Suppressor macrophage (primary cell): ENCODE results near the gene KRT82.
"Not testable (repeated sequence)": the region's sequence is repeated elsewhere in the genome, so short reads cannot be mapped to it uniquely, and the experiment has no call there.

ENCODE experiments used
- DNase-seq, 4 experiments: peaks; one replicate each; pipeline ENCODE4 v3.0.0-alpha.2; 2020 to 2022

Gene KRT82

GRCh38 chr12:52359621-52360061 is 46.5 kb downstream of the KRT82 start:
- peak in 3 of 4 experiments; percentile 8 to 20 (median 20) for DNase-seq

DNA sequence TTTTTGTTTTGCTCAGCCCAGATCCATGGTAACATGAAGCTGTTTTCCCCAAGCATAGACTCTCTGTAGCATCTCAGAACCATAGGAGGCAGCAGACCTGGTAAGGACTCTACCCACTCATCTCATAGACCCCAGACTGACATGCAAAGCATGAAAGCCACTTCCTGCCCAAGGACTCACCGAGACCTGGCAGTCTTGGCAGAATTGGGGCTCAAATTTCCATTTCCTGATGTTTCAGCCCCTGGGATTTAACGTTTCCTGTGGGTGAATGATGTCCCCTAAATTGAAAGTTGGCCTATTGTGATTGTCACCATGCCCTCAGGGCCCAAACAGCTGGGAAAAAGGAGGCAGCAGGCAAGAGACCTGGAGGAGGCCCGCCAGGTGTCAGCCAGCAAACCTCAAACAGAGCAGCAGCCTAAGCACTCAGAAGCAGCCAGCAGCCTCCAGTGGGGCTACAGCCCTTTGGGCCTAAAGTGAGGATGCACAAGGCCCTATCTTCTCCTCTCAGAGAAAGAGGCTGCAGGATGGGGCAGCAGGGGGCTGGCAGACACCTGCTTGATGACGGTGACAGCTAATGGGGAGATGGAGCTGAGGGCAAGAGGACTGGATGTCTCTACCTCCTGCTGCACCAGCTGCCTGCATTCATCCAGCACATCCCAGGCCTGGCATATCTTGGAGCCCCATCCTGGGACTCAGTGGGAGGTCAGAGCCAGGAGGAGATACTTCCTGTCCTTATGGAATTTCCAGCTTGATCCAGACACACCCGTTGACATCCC is 47.4 kb downstream of the KRT82 start:
- no peak for DNase-seq

DNA sequence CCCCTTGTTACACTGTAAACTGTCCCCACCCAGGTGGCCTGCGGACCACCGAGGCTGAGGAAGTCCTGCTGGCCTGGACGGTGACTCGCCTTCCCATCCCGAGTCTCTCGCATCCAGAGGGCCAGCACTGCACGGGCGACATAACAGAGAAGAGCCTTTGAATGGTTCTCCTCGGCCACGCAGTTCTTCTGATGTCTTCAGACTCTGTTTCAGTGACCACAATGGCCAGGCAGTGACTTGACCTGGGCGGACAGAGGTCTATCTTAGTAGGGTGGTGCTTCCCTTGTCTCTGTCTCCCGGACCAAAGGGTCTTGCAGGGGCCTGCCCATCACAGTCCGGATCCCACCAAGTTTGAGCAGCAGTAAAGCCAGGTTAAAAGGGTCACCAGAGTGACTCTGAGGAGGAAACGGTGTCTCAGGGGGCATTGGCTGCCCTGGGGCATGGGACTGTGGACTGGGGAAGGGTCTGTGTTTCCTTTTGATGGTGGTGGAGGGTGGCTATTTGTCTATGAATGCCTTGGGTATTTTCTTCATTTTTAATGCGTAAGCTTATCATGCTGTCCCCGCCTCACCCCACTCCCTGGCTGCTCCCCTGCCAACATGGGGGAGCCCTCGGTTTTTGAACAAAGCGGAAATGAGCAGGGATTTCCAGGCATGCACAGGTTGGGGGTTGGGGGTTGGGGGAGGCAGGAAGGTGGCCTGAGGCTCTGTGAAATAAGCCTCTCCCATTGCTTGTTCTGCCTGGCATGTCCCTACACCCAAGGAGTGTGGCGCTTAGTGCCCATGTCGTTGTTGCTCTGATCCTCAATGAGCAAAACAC is 49.2 kb downstream of the KRT82 start:
- DNase-seq = no peak

DNA sequence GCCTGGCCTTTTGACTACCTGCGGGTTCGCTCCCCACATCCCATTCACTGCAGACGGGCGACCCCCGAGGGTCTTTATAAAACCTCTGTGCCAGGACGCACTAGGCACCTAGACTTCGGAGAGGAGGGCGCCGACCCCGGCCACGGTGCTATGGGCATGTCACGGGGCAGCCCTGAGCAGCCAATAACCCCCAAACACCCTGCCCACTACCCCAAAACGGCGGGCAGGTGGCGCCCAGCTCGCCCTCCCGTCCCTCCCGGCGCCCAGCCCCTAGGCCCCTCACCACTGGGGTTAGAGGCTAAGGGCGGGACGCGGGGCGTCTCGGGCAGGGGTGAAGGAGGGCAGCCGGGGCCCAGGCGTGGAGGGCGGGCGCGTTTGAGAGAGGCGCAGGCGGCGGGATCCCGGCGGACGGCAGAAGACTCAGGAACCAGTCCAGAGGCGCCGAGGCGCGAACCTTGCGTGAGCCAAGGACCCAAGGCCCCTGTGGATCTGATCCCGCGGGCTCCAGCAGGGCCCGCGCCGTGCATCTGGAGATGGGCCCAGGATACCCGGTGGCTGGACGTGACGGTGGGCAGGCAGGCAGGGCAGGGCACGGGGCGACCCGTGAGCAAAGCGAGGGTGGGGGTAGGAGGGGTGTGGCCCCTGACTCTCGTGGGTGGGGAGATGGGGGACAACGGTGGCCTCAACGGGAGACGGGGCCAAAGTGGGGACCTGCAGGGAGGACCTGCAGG is 49.9 kb downstream of the KRT82 start:
- DNase-seq = no peak

- DNase-seq = no peak
Measured at GRCh38 chr12:52355176-52355575, 51.0 kb downstream of the KRT82 start.

- no peak for DNase-seq
Measured at GRCh38 chr12:52354200-52354599, 51.9 kb downstream of the KRT82 start.

- no peak for DNase-seq
Measured at GRCh38 chr12:52353766-52354165, 52.4 kb downstream of the KRT82 start.

GRCh38 chr12:52352951-52353350 is 53.2 kb downstream of the KRT82 start:
- peak in 1 of 4 experiments; percentile 13 for DNase-seq

- no peak for DNase-seq
Measured at GRCh38 chr12:52351196-52352059, 54.7 kb downstream of the KRT82 start.

GRCh38 chr12:52350786-52351185 is 55.3 kb downstream of the KRT82 start:
- DNase-seq = no peak

- no peak for DNase-seq
Measured at GRCh38 chr12:52350021-52350620, 56.0 kb downstream of the KRT82 start.

- DNase-seq = peak in 1 of 4 experiments; percentile 21
Measured at GRCh38 chr12:52349196-52349595, 56.9 kb downstream of the KRT82 start.

DNA sequence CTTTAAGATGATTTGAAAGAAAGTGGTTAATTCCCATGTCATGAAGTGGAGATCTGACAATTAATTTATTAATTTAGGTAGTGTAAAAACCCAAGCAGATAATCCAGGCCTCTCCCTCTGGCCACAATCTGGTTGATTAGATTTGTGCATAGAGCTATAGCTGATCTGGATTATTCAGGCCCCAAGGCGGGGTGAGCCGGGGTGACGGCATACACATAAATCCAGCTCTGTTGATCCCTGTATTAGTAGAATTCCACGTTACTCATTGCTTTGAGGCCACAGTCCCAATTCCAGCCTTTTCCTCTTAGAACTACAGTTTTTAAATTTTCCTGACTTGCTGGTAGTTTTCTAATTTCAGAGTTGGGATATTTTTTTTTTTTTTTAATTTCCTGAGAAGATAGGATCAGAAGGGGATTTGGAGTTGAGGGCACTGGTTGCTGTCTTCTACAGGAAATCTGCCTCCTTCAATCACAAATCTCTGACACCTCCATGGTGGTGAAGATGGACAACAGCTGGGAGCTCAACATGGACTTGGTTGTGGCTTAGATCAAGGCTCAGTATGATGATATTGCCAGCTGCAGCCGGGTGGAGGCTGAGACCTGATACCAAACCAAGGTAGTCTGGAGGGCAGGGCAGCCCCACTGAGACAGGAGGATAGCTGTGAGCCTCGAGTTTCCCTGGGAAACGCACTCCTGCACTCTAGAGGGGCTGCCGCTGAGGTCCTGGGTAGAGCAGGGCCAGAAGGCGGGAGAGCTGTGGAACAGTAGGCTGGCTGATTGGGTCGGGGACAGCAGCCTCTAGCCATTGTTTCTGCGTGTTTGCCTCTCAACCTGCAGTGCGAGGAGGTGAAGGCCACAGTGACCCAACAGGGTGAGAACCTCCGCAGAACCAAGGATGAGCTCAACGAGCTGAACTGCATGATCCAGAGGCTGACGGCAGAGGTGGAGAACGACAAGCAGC is 58.3 kb downstream of the KRT82 start:
- DNase-seq = no peak

- no peak for DNase-seq
Measured at GRCh38 chr12:52347016-52347415, 59.1 kb downstream of the KRT82 start.

GRCh38 chr12:52346593-52346992 is 59.5 kb downstream of the KRT82 start:
- DNase-seq = peak; percentile 55 to 72 (median 67)

- DNase-seq = not testable (repeated sequence)
Measured at GRCh38 chr12:52345041-52345440, 61.1 kb downstream of the KRT82 start.

DNA sequence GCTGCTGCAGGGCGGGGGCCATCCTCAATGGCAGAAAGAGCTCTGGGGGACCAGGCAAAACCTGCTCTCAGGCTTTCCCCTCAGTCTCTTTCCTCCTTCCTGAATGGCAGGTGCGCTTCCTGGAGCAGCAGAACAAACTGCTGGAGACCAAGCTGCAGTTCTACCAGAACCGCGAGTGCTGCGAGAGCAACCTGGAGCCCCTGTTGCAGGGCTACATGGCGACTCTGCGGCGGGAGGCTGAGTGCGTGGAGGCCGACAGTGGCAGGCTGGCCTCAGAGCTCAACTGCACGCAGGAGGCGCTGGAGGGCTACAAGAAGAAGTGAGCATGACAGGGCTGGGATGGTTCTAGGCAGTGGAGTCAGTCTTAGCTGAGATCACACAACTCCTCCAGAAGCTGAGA is 62.0 kb downstream of the KRT82 start:
- peak in 1 of 4 experiments; percentile 23 for DNase-seq
